HAP-1 (cell line): ENCODE measurements around the gene CRTAP.
"Not testable (repeated sequence)": the region's sequence is repeated elsewhere in the genome, so short reads cannot be mapped to it uniquely, and the experiment has no call there.

Source experiments
- DNase-seq, 2 experiments: peaks; one replicate each; pipeline ENCODE4 v3.0.0-alpha.2; 2016 to 2020; ENCODE audit warnings: low spot score in 2 of 2
- H3K27me3 ChIP-seq: fragments of 250-450 bp; sonication (Bioruptor Pico); 2 replicates; pipeline ENCODE4 v1.5.1; 2020; ENCODE audit warnings: low read depth, mild to moderate bottlenecking, moderate library complexity
- H3K36me3 ChIP-seq: fragments of 250-450 bp; sonication (Bioruptor Pico); replicated peaks from 2 replicates; pipeline ENCODE4 v1.5.1; 2020; ENCODE audit warnings: mild to moderate bottlenecking
- H3K4me1 ChIP-seq: fragments of 250-450 bp; sonication (Bioruptor Pico); 2 replicates; pipeline ENCODE4 v1.5.1; 2020; ENCODE audit warnings: mild to moderate bottlenecking
- H3K4me3 ChIP-seq: fragments of 250-450 bp; sonication (Bioruptor Pico); 2 replicates; pipeline ENCODE4 v1.5.1; 2020; ENCODE audit warnings: mild to moderate bottlenecking, moderate library complexity
- H3K9me3 ChIP-seq: fragments of 250-450 bp; sonication (Bioruptor Pico); 2 replicates; pipeline ENCODE4 v1.5.1; 2020; ENCODE audit warnings: mild to moderate bottlenecking, moderate library complexity
- in situ Hi-C: fragments of 300-500 bp; cut with MboI; formaldehyde crosslinking; loops from 3 replicates; pipeline ENCODE4 v1.14.3; 2020; ENCODE audit warnings: low sequenced_read_pairs, inconsistent platforms, mixed read lengths

CRTAP gene

GRCh38 chr3:33132019-33132360, 18.2 kb downstream of the CRTAP start:
- no peak for DNase-seq
- peaks cover 45% of the 10 kb centered on the region for H3K36me3 ChIP-seq
- H3K4me1 ChIP-seq: peaks cover 12% of the 10 kb centered on the region
- H3K9me3 ChIP-seq: no peaks in the 10 kb centered on the region
- in situ Hi-C loops: loop anchor here (5.0 to 25.0 kb wide), 2 partner anchors 240 to 655 kb away; partner anchors contain the start of gene PDCD6IP
- no peak overlapping the region for H3K4me3 ChIP-seq
- H3K27me3 ChIP-seq: no peaks in the 10 kb centered on the region

GRCh38 chr3:33134026-33134625, 20.3 kb downstream of the CRTAP start:
- no peak overlapping the region for H3K4me3 ChIP-seq
- no peak for DNase-seq
- H3K9me3 ChIP-seq: no peaks in the 10 kb centered on the region
- peaks cover 25% of the 10 kb centered on the region for H3K4me1 ChIP-seq
- in situ Hi-C loops: loop anchor here (5.0 to 25.0 kb wide), 2 partner anchors 238 to 653 kb away; partner anchors contain the start of gene PDCD6IP
- H3K27me3 ChIP-seq: no peaks in the 10 kb centered on the region
- H3K36me3 ChIP-seq: peaks cover 45% of the 10 kb centered on the region

GRCh38 chr3:33137691-33138090, 23.9 kb downstream of the CRTAP start:
- in situ Hi-C loops: loop anchor here (25.0 kb wide), 1 partner anchor 650 kb away; the partner anchor contains the start of gene PDCD6IP
- Histone ChIP-seq H3K9me3 (no peaks in the 10 kb centered on the region), H3K27me3 (no peaks in the 10 kb centered on the region), H3K36me3 (peaks cover 41% of the 10 kb centered on the region), H3K4me3 (no peak overlapping the region), H3K4me1 (peaks cover 37% of the 10 kb centered on the region)
- DNase-seq: peak in 1 of 2 experiments; percentile 95

DNA sequence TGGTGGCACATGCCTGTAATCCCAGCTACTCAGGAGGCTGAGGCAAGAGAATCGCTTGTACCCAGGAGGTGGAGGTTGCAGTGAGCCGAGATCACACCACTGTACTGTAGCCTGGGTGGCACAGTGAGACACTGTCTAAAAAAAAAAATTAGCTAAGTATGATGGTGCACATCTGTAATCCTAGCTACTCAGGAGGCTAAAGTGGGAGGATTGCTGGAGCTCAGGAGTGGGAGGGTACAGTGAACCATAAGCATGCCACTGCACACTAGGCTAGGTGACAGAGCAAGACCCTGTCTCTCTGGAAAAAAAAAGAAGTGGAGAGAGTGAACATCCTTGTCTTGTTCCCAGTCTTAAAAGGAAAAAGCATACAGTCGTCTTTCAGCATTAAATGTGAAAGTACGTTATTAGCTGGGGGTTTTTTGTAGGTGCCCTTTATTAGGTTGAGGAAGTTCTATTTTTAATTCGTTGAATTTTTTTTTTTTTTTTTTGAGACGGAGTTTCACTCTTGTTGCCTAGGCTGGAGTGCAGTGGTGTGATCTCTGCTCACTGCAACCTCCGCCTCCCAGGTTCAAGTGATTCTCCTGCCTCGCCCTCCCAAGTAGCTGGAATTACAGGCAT, 25.3 kb downstream of the CRTAP start:
- H3K27me3 ChIP-seq, H3K4me3 ChIP-seq, H3K9me3 ChIP-seq, DNase-seq: not testable (repeated sequence)
- Histone ChIP-seq H3K36me3 (peaks cover 32% of the 10 kb centered on the region), H3K4me1 (peaks cover 37% of the 10 kb centered on the region)
- in situ Hi-C loops: loop anchor here (25.0 kb wide), 1 partner anchor 648 kb away; the partner anchor contains the start of gene PDCD6IP

GRCh38 chr3:33139996-33140395, 26.2 kb downstream of the CRTAP start:
- Histone ChIP-seq H3K4me3 (no peak overlapping the region), H3K4me1 (peaks cover 37% of the 10 kb centered on the region), H3K9me3 (no peaks in the 10 kb centered on the region), H3K36me3 (peaks cover 25% of the 10 kb centered on the region), H3K27me3 (no peaks in the 10 kb centered on the region)
- in situ Hi-C loops: loop anchor here (25.0 kb wide), 1 partner anchor 647 kb away; the partner anchor contains the start of gene PDCD6IP
- DNase-seq: peak in 1 of 2 experiments; percentile 61

DNA sequence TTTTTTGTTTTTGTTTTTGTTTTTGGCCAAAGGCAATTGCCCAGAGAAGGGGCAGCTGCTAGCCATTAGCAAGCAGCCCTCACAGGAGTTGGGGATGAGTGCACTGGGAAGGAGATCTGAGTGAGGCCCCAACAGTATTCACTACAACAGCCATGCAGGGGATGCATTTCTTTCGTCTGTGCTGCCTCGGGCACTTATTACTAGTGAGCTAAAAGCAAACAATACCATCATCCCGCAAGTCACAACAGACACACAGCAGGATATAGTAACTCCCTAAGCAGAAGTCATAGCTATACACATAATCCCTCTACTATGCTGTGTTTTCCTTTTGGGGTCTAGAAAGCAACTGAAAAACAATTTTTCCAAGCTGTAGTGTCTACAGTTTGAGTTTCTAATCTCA, 27.2 kb downstream of the CRTAP start:
- DNase-seq: peak; percentile 27 to 39
- in situ Hi-C loops: loop anchor here (25.0 kb wide), 1 partner anchor 646 kb away; the partner anchor contains the start of gene PDCD6IP
- Histone ChIP-seq H3K36me3 (peaks cover 21% of the 10 kb centered on the region), H3K4me1 (peaks cover 37% of the 10 kb centered on the region), H3K9me3 (no peaks in the 10 kb centered on the region), H3K4me3 (no peak overlapping the region), H3K27me3 (no peaks in the 10 kb centered on the region)

DNA sequence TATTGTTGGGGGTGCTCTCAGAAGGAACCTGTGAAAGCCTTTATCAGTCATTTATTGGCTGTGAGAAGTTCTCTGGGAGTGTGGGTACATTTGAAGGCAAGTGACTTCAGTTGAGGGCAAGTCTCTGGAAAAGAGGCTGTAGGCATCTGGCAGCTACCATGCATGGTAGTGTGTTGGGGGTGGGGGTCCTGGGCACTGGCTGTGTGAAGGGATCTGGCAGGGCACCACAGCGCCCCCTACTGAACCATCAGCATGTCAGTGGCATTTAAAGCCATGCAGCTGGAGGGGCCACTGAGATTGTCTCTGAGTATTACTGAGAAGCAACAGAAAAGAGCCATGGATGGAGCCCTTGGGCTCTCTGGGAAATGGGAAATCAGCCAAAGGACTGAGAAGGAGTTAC, 30.6 kb downstream of the CRTAP start:
- Histone ChIP-seq H3K4me3 (no peak overlapping the region), H3K36me3 (peaks cover 12% of the 10 kb centered on the region), H3K9me3 (no peaks in the 10 kb centered on the region), H3K4me1 (peaks cover 17% of the 10 kb centered on the region), H3K27me3 (no peaks in the 10 kb centered on the region)
- peak in 1 of 2 experiments; percentile 63 for DNase-seq
- in situ Hi-C loops: loop anchor here (25.0 kb wide), 1 partner anchor 643 kb away; the partner anchor contains the start of gene PDCD6IP

DNA sequence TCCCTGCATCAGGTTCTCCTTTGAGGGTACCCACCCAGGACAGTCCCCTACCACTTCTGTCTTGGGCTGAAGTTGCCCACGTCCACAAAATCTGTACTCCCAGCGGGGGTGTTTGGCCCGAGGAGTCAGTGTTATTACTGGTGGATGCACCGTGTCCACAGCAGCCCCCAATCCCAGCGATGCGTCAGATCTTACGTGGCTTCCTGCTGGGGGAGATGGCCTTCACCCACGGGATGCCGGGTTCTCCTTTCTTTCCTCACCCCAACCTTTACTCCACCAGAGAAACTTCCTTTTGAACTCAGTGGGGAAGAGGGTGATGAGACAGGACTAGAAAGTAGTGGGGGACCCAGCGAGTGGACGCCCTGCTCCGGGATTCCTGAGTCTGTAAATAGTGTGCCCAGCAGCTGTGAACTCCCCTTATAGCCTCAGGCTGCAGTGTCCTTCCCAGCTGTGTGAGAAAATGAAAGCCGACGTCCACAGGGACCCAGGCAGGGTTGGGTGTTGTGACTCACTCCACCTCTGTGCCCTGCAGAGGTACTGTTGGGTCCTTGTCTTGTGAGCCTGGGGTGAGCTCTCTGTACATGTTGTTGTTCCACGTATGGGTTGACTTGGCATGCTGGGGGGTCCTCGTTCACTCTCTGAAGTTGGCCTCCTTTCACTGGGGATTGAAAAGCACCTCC, 31.5 kb downstream of the CRTAP start:
- no peaks in the 10 kb centered on the region for H3K9me3 ChIP-seq
- peaks cover 7% of the 10 kb centered on the region; the same call in 1 of the 2 replicates for H3K4me1 ChIP-seq
- H3K4me3 ChIP-seq: no peak overlapping the region
- in situ Hi-C loops: loop anchor here (25.0 kb wide), 1 partner anchor 642 kb away; the partner anchor contains the start of gene PDCD6IP
- H3K36me3 ChIP-seq: peaks cover 12% of the 10 kb centered on the region
- no peaks in the 10 kb centered on the region for H3K27me3 ChIP-seq
- DNase-seq: no peak

GRCh38 chr3:33145901-33146580, 32.2 kb downstream of the CRTAP start:
- H3K4me3 ChIP-seq: no peak overlapping the region
- H3K27me3 ChIP-seq: no peaks in the 10 kb centered on the region
- peaks cover 12% of the 10 kb centered on the region for H3K36me3 ChIP-seq
- peaks cover 2% of the 10 kb centered on the region; the same call in 1 of the 2 replicates for H3K4me1 ChIP-seq
- DNase-seq: no peak
- H3K9me3 ChIP-seq: no peaks in the 10 kb centered on the region
- in situ Hi-C loops: loop anchor here (25.0 kb wide), 1 partner anchor 641 kb away; the partner anchor contains the start of gene PDCD6IP

- no peaks in the 10 kb centered on the region for H3K4me1 ChIP-seq
- no peaks in the 10 kb centered on the region for H3K9me3 ChIP-seq
- no peak for DNase-seq
- no peaks in the 10 kb centered on the region for H3K27me3 ChIP-seq
- in situ Hi-C loops: loop anchor here (25.0 kb wide), 1 partner anchor 640 kb away; the partner anchor contains the start of gene PDCD6IP
- H3K4me3 ChIP-seq: no peak overlapping the region
- H3K36me3 ChIP-seq: peaks cover 10% of the 10 kb centered on the region
Observed at GRCh38 chr3:33146791-33147445, 33.1 kb downstream of the CRTAP start.

- H3K4me1 ChIP-seq: no peaks in the 10 kb centered on the region
- in situ Hi-C loops: loop anchor here (25.0 kb wide), 1 partner anchor 638 kb away; the partner anchor contains the start of gene PDCD6IP
- no peaks in the 10 kb centered on the region for H3K36me3 ChIP-seq
- no peak for DNase-seq
- H3K27me3 ChIP-seq: no peaks in the 10 kb centered on the region
- H3K4me3 ChIP-seq: no peak overlapping the region
- no peaks in the 10 kb centered on the region for H3K9me3 ChIP-seq
Observed at GRCh38 chr3:33149342-33149741, 35.5 kb downstream of the CRTAP start.

GRCh38 chr3:33152363-33153360, 38.8 kb downstream of the CRTAP start:
- in situ Hi-C loops: no loop called here
- Histone ChIP-seq H3K9me3 (0 out of 2 replicates have a peak, but pooled peaks cover 2% of the 10 kb centered on the region), H3K27me3 (no peaks in the 10 kb centered on the region), H3K36me3 (no peaks in the 10 kb centered on the region), H3K4me1 (no peaks in the 10 kb centered on the region), H3K4me3 (no peak overlapping the region)
- no peak for DNase-seq
